K562 (cell line): Measurements from ENCODE around the gene MPC2. TPM values are rescaled to one million over a fixed set of nuclear protein-coding genes. Genes with fewer than 3 reads are reported as not detected.

Experiments used
- CSDE1 ChIP-seq, 2 experiments: fragments of 450-650 bp; IDR thresholded peaks; 2 replicates each; pipeline ENCODE4 v1.6.1; 2016; ENCODE audit warnings: mild to moderate bottlenecking in 1 of 2
- EZH2 ChIP-seq: IDR thresholded peaks from 2 replicates; pipeline ENCODE4 v1.6.1; 2012; ENCODE audit warnings: low read depth, mild to moderate bottlenecking, inconsistent platforms, low read length, borderline replicate concordance
- FOXP1 ChIP-seq: sonication (generic); formaldehyde crosslinking; IDR thresholded peaks from 2 replicates; pipeline ENCODE4 v1.8.0; 2022; ENCODE audit warnings: mild to moderate bottlenecking, missing genetic modification reagents
- LEF1 ChIP-seq: fragments of 450-650 bp; IDR thresholded peaks from 2 replicates; pipeline ENCODE4 v1.6.1; 2016; ENCODE audit warnings: mild to moderate bottlenecking
- SAFB ChIP-seq: fragments of 200-400 bp; formaldehyde crosslinking; IDR thresholded peaks from 2 replicates; pipeline ENCODE4 v1.6.1; 2017; ENCODE audit warnings: low read depth, low read length, borderline replicate concordance
- TRIM28 ChIP-seq: fragments of 450-650 bp; IDR thresholded peaks from 2 replicates; pipeline ENCODE4 v1.6.1; 2017
- ZNF274 ChIP-seq: IDR thresholded peaks from 2 replicates; pipeline ENCODE4 v1.6.1; 2011; ENCODE audit warnings: low read depth, mild to moderate bottlenecking, low read length, moderate library complexity, borderline replicate concordance
- ZNF318 ChIP-seq, 2 experiments: fragments of 450-650 bp; IDR thresholded peaks; 2 replicates each; pipeline ENCODE4 v1.6.1; 2016; ENCODE audit warnings: mild to moderate bottlenecking in 2 of 2, borderline replicate concordance in 1 of 2, low read depth in 1 of 2, moderate library complexity in 1 of 2
- polyA plus RNA-seq, 8 experiments: library from polyadenylated mRNA; depleted of rRNA in 4 of 8; stranded (reverse) in 5 of 8; unstranded in 3 of 8; fragments of >200 nt; fragmentation: Nextera tagmentation in 2 of 8; fragmentation: Illumina TruSeq in 1 of 8; extraction: Ambion mirVana in 2 of 8; extraction: Trizol in 1 of 8; gene quantifications; 2 replicates each; pipeline versions ENCODE4 v1.2.1 to v1.2.3, GENCODE V29; 2011 to 2014; ENCODE audit warnings: inconsistent platforms in 1 of 8, missing spikeins in 1 of 8
- total RNA-seq, 7 experiments: library from RNA; depleted of rRNA in 6 of 7; stranded (reverse); fragments of >200 nt in 6 of 7; fragmentation: Illumina TruSeq in 2 of 7; extraction: Trizol in 2 of 7; gene quantifications; 2 replicates each; pipeline versions ENCODE4 v1.2.1 to v1.2.3, GENCODE V29; 2011 to 2021; ENCODE audit warnings: low replicate concordance in 1 of 7
- TF ChIP-seq, protein P1 (sequence below), 2 experiments: fragments of 450-650 bp in 1 of 2; sonication (generic) in 1 of 2; formaldehyde crosslinking in 1 of 2; IDR thresholded peaks; 2 replicates each; pipeline versions ENCODE4 v1.7.1 to v1.9.0; 2016 to 2022; ENCODE audit warnings: inconsistent platforms in 1 of 2, mild to moderate bottlenecking in 1 of 2, missing genetic modification reagents in 1 of 2

MPC2 gene
- total and polyA plus RNA-seq, 9 of the 15 experiments (the other 6 are each of a cell fraction or from before 2014, with no cell fraction given), result 70.7 to 179 (median 144) TPM

GRCh38 chr1:167928457-167928852 lies 8.4 kb downstream of the MPC2 start (continued):
- TF ChIP-seq, protein P1, sequence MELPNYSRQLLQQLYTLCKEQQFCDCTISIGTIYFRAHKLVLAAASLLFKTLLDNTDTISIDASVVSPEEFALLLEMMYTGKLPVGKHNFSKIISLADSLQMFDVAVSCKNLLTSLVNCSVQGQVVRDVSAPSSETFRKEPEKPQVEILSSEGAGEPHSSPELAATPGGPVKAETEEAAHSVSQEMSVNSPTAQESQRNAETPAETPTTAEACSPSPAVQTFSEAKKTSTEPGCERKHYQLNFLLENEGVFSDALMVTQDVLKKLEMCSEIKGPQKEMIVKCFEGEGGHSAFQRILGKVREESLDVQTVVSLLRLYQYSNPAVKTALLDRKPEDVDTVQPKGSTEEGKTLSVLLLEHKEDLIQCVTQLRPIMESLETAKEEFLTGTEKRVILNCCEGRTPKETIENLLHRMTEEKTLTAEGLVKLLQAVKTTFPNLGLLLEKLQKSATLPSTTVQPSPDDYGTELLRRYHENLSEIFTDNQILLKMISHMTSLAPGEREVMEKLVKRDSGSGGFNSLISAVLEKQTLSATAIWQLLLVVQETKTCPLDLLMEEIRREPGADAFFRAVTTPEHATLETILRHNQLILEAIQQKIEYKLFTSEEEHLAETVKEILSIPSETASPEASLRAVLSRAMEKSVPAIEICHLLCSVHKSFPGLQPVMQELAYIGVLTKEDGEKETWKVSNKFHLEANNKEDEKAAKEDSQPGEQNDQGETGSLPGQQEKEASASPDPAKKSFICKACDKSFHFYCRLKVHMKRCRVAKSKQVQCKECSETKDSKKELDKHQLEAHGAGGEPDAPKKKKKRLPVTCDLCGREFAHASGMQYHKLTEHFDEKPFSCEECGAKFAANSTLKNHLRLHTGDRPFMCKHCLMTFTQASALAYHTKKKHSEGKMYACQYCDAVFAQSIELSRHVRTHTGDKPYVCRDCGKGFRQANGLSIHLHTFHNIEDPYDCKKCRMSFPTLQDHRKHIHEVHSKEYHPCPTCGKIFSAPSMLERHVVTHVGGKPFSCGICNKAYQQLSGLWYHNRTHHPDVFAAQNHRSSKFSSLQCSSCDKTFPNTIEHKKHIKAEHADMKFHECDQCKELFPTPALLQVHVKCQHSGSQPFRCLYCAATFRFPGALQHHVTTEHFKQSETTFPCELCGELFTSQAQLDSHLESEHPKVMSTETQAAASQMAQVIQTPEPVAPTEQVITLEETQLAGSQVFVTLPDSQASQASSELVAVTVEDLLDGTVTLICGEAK (IDR thresholded peaks at IDR 0.05), result 0 out of 2 replicates have a peak, but pooled peaks have one; percentile 7
- TF ChIP-seq, protein P1 (CRISPR knock-in tag; IDR thresholded peaks at IDR 0.05), result no peak
- TF ChIP-seq LEF1 (peak; percentile 49; the same call in 1 of the 2 replicates), EZH2 (no peak), ZNF274 (no peak), TRIM28 (no peak), SAFB (no peak), ZNF318 (IDR thresholded peaks at IDR 0.05; ENCODE audit: borderline replicate concordance in 1 of 2, low read depth in 1 of 2) (no peak), CSDE1 (IDR thresholded peaks at IDR 0.05) (0 out of 4 replicates have a peak, but pooled peaks of 1 of the 2 experiments have one; percentile 23), FOXP1 (CRISPR knock-in tag) (no peak)
